Heart left ventricle (tissue), 13 donors: Measurements from ENCODE around the gene KHK.

Experiments used
- CTCF ChIP-seq, 12 donors: fragments of 200-600 bp; sonication (generic) in 4 of 12; IDR thresholded peaks; one replicate each; pipeline versions ENCODE4 v1.5.0 to v1.8.0; 2018 to 2022; ENCODE audit warnings: antibody characterized with exemption in 12 of 12, mild to moderate bottlenecking in 5 of 12
- POLR2A ChIP-seq, 2 donors: fragments of 450-650 bp; IDR thresholded peaks; one replicate each; pipeline ENCODE4 v1.6.1; 2017; ENCODE audit warnings: antibody characterized with exemption in 2 of 2, mild to moderate bottlenecking in 2 of 2, moderate library complexity in 2 of 2
- donor health status: ischemic (EF 13 %, LVEDD 7.1; RV severe dilation, severe dysfunction).
- donor health status: DM: no; HTN: yes; CAD: no.
- donor health status: DM: no; HTN: no; CAD: no.
- donor health status: ischemic (EF 25% LVEDD 6.9; RV normal size, moderate dysfunction).
- donor health status: ischemic (EF 25% LVEDD 5.7; RV mildly dilated, moderate dysfunction).
- donor health status: ischemic (EF 35%, LVEDD 5.7; RV mildly dilated, moderate dysfunction).
- donor health status: nonischemic (EF 11% LVEDD 7.7; RV severe dilation, severe dysfunction).
- donor health status: DM: yes; HTN: yes; CAD: no.
- donor health status: PGD.
- donor health status: ischemic (EF 29% LVEDD 5.4; RV normal size, mild dysfunction).
- donor health status: nonischemic (EF 23%, LVEDD 6.1; RV moderate dilation, normal function).

DNA sequence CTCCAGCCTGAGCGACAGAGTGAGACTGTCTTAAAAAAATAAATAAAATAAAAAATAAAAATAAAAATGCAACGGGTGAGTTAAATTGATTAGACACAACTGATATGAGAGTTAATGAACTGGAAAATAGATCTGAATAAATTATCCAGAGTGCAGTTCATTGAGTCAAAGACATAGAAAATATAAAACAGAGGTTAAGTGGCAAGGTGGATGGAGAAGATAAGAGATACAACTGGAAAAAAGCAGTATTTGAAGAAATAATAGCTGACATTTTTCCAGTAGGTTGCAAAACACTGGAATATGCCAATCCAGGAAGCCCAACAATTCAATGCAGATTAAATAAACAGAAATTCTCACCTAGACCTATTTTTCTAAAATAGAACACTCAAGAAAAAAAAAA is 21.6 kb downstream of the KHK start:
- no peak for TF ChIP-seq CTCF (IDR thresholded peaks at IDR 0.05)
- TF ChIP-seq POLR2A (IDR thresholded peaks at IDR 0.05): no peak
